Thyroid gland (tissue), 4 donors: Measurements from ENCODE around the gene MAGEB17. TPM values are rescaled to one million over a fixed set of nuclear protein-coding genes. Genes with fewer than 3 reads are reported as not detected.

Experiments used
- DNase-seq, 2 donors: peaks; one replicate each; pipeline ENCODE4 v3.0.0-alpha.2; 2019
- H3K27ac ChIP-seq, 3 donors: fragments of 200-600 bp; sonication (generic); 1 replicate in 2 of 3; 2 replicates in 1 of 3; pipeline ENCODE4 v1.5.1; 2016 to 2019; ENCODE audit warnings: mild to moderate bottlenecking in 1 of 3, moderate library complexity in 1 of 3
- H3K27me3 ChIP-seq: fragments of 200-600 bp; sonication (generic); one replicate; pipeline ENCODE4 v1.5.1; 2019
- H3K36me3 ChIP-seq, 2 donors: fragments of 200-600 bp; sonication (generic); one replicate each; pipeline ENCODE4 v1.5.1; 2016 to 2019
- H3K4me1 ChIP-seq, 2 donors: fragments of 200-600 bp; sonication (generic); one replicate each; pipeline ENCODE4 v1.5.1; 2017 to 2019
- H3K4me3 ChIP-seq, 3 donors: fragments of 200-600 bp; sonication (generic); replicated peaks in 1 of 3; 1 replicate in 2 of 3; 2 replicates in 1 of 3; pipeline ENCODE4 v1.5.1; 2016; ENCODE audit warnings: mild to moderate bottlenecking in 1 of 3
- H3K9me3 ChIP-seq: fragments of 200-600 bp; sonication (generic); one replicate; pipeline ENCODE4 v1.5.1; 2017
- POLR2A ChIP-seq, 2 donors: fragments of 450-650 bp; IDR thresholded peaks; one replicate each; pipeline ENCODE4 v1.6.1; 2017; ENCODE audit warnings: antibody characterized with exemption in 2 of 2, mild to moderate bottlenecking in 2 of 2, moderate library complexity in 1 of 2
- WGBS, 2 donors: methylation state at CpG; one replicate each; pipeline ENCODE4 v1.1.5; 2017; 5-methylcytosine and 5-hydroxymethylcytosine counted together
- intact Hi-C: fragments of 100-400 bp; cut with DNase I; formaldehyde crosslinking; loops from one replicate; pipeline ENCODE4 v1.15.1; 2023
- total RNA-seq, 4 donors: library from RNA; depleted of rRNA; stranded (reverse); fragments of >200 nt; gene quantifications; one replicate each; pipeline ENCODE4 v1.2.3, GENCODE V29; 2016
- TF ChIP-seq, protein P1 (sequence below), 6 experiments: fragments of 200-600 bp in 3 of 6; fragments of 450-650 bp in 3 of 6; sonication (generic) in 3 of 6; IDR thresholded peaks; one replicate each; pipeline ENCODE4 v1.5.1; 2016 to 2019; ENCODE audit warnings: antibody characterized with exemption in 6 of 6, mild to moderate bottlenecking in 2 of 6, inconsistent platforms in 1 of 6, moderate library complexity in 1 of 6

The MAGEB17 gene
- total RNA-seq, 4 donors from 2014 or later: 0.33 to 0.40 (median 0.39) TPM; not detected in 1

DNA sequence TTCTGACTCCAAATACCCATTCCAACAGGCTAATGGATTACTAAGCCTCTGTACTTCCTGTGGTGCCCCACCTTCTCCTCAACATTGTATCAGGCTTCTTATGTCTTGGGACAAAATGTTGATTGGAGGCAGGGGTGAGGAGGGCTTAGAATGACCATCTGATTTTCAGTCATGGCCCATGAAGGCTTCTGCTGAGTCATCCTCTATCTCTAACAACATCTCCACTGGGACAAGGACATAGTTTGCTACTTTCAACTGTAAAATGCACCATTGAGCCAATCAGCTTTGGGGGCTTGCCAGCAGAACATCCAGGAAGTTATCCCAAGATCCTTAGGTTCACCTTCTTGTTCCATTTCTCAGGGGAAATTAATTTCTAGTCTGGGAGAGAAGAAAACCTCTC, 29.5 kb downstream of the MAGEB17 start:
- intact Hi-C loops: no loop called here
- no peak for DNase-seq
- no peaks in the 10 kb centered on the region for H3K9me3 ChIP-seq
- H3K36me3 ChIP-seq: no peaks in the 10 kb centered on the region
- no peak overlapping the region for H3K27ac ChIP-seq
- H3K4me3 ChIP-seq: no peak overlapping the region
- no peaks in the 10 kb centered on the region for H3K27me3 ChIP-seq
- no peaks in the 10 kb centered on the region for H3K4me1 ChIP-seq
- TF ChIP-seq POLR2A (IDR thresholded peaks at IDR 0.05): no peak
- TF ChIP-seq, protein P1, sequence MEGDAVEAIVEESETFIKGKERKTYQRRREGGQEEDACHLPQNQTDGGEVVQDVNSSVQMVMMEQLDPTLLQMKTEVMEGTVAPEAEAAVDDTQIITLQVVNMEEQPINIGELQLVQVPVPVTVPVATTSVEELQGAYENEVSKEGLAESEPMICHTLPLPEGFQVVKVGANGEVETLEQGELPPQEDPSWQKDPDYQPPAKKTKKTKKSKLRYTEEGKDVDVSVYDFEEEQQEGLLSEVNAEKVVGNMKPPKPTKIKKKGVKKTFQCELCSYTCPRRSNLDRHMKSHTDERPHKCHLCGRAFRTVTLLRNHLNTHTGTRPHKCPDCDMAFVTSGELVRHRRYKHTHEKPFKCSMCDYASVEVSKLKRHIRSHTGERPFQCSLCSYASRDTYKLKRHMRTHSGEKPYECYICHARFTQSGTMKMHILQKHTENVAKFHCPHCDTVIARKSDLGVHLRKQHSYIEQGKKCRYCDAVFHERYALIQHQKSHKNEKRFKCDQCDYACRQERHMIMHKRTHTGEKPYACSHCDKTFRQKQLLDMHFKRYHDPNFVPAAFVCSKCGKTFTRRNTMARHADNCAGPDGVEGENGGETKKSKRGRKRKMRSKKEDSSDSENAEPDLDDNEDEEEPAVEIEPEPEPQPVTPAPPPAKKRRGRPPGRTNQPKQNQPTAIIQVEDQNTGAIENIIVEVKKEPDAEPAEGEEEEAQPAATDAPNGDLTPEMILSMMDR (IDR thresholded peaks at IDR 0.05): no peak

DNA sequence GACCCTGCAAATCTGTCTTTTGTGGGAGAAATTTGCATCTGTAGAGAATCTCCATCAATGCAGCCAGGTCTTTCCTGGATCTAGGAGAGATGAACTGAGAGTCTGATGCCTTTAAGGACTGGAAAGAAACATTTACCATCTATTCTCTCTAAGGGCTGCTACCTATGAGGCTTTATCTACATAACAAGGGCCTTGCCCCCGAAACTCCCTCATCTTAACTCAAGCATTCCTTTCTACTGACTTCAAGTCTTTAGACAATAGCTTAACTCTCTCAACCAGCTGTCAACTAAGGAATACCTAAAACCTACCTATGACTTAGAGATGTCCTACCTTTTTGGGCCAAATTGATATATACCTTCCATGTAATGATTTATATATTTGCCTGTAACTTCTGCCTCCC, 32.1 kb downstream of the MAGEB17 start:
- DNase-seq: no peak
- intact Hi-C loops: no loop called here

DNA sequence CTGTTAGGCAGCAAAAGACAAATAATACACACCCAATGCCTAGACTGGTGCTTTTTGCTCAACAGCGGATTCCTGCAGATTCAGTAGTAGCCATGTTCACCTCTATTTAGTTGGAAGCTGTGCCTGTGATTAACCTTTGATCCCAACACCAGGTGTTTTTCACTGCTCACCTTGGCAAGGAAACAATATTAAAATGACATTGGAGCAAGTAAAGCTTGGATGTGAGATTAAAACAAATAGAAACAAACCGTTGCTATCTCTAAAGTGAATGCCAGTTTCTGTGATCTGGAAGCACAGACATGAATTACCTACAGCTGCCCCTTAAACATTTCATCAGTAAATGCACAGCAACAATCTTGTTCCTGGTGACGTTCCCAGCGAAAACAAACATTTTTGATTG, 35.7 kb downstream of the MAGEB17 start:
- 90 to 91% methylated on average over 4 of the region's 4 CpGs for WGBS, 2 donors
- no peaks in the 10 kb centered on the region for H3K36me3 ChIP-seq
- no peak for DNase-seq
- H3K27me3 ChIP-seq: no peaks in the 10 kb centered on the region
- no peak overlapping the region for H3K27ac ChIP-seq
- intact Hi-C loops: no loop called here
- TF ChIP-seq, protein P1 (IDR thresholded peaks at IDR 0.05): no peak
- TF ChIP-seq POLR2A (IDR thresholded peaks at IDR 0.05): no peak
- no peaks in the 10 kb centered on the region for H3K4me1 ChIP-seq
- no peak overlapping the region for H3K4me3 ChIP-seq
- no peaks in the 10 kb centered on the region for H3K9me3 ChIP-seq

More for the DNA sequence above, 32.1 kb downstream of the MAGEB17 start:
- no peak for TF ChIP-seq POLR2A (IDR thresholded peaks at IDR 0.05)
- Histone ChIP-seq H3K27me3 (no peaks in the 10 kb centered on the region), H3K36me3 (no peaks in the 10 kb centered on the region), H3K27ac (no peak overlapping the region), H3K4me1 (no peaks in the 10 kb centered on the region), H3K4me3 (no peak overlapping the region), H3K9me3 (no peaks in the 10 kb centered on the region)
- 60 to 69% methylated on average over 1 of the region's 1 CpG for WGBS, 2 donors

DNA sequence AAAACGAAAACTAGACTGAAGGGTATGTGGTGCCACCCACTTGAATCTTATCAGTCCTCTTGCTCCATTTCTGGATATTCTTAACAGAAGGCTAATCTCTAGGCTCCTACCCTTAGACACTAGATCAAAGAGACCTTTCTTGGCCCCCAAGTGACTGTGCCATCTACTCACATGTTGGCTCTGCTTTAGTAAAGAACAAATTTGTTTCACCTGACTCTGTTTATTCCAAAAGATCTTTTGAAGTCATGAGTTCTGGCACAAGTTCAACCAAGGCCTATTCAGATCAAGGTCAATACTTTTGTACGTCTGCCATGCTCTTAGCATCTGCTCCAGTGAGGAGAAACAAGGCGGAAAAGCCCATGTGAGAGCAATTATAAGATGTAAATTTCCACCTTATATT, 37.3 kb downstream of the MAGEB17 start:
- Histone ChIP-seq H3K27ac (no peak overlapping the region), H3K36me3 (no peaks in the 10 kb centered on the region), H3K9me3 (no peaks in the 10 kb centered on the region), H3K4me1 (no peaks in the 10 kb centered on the region), H3K4me3 (no peak overlapping the region), H3K27me3 (no peaks in the 10 kb centered on the region)
- TF ChIP-seq, protein P1 (IDR thresholded peaks at IDR 0.05): no peak
- TF ChIP-seq POLR2A (IDR thresholded peaks at IDR 0.05): no peak
- no peak for DNase-seq
- intact Hi-C loops: no loop called here
- WGBS, 2 donors: 85 to 93% methylated on average over 3 of the region's 3 CpGs

DNA sequence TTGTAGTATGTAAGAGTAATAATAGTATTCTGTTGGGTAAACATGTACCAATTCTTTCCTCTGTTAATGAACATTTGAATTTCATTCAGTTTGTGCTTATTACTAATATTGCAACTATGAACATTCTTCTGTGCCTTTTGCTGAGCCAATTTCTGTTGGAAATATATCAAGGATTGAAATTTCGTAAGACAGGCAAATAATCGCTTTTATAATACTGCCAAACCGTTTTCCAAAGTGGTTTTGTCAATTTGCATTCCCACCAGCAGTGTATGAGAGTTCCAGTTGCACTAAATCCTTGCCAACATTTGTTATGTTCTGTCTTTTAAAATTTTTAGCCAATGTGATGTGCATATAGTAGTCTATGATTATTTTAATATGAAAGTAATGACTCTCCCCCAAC, 38.6 kb downstream of the MAGEB17 start:
- WGBS, 2 donors: 72 to 76% methylated on average over 3 of the region's 3 CpGs

More for the DNA sequence above, 38.6 kb downstream of the MAGEB17 start:
- no peak for TF ChIP-seq POLR2A (IDR thresholded peaks at IDR 0.05)
- TF ChIP-seq, protein P1 (IDR thresholded peaks at IDR 0.05): no peak
- H3K4me1 ChIP-seq: no peaks in the 10 kb centered on the region
- no peak for DNase-seq
- H3K4me3 ChIP-seq: no peak overlapping the region
- no peaks in the 10 kb centered on the region for H3K36me3 ChIP-seq
- H3K9me3 ChIP-seq: no peaks in the 10 kb centered on the region
- H3K27me3 ChIP-seq: no peaks in the 10 kb centered on the region
- no peak overlapping the region for H3K27ac ChIP-seq
- intact Hi-C loops: no loop called here
